Smooth muscle cell (in vitro differentiated cells): ENCODE data around the gene PLOD3. TPM values are rescaled to one million over a fixed set of nuclear protein-coding genes. Genes with fewer than 3 reads are reported as not detected.

ENCODE experiments used
- DNase-seq: peaks from one replicate; lab custom pipeline; 2025; ENCODE audit not compliant: unreplicated experiment; lab: John Stamatoyannopoulos, UW
- H2AFZ ChIP-seq: fragments of 200-600 bp; sonication (generic); 2 replicates; pipeline ENCODE4 v1.6.0; 2016; ENCODE audit warnings: antibody characterized with exemption, low read depth, mild to moderate bottlenecking
- H3F3A ChIP-seq: fragments of 200-600 bp; sonication (generic); 2 replicates; pipeline ENCODE4 v1.6.0; 2017; ENCODE audit warnings: antibody characterized with exemption, low read depth
- H3K27ac ChIP-seq: fragments of 200-600 bp; sonication (generic); 2 replicates; pipeline ENCODE4 v1.5.1; 2016; ENCODE audit warnings: low read depth, mild to moderate bottlenecking
- H3K27me3 ChIP-seq: fragments of 200-600 bp; sonication (generic); 2 replicates; pipeline ENCODE4 v1.6.1; 2016; ENCODE audit warnings: low read depth, mild to moderate bottlenecking
- H3K36me3 ChIP-seq: fragments of 200-600 bp; sonication (generic); 2 replicates; pipeline ENCODE4 v1.5.1; 2016; ENCODE audit warnings: low read depth
- H3K4me1 ChIP-seq: fragments of 200-600 bp; sonication (generic); 2 replicates; pipeline ENCODE4 v1.5.1; 2016; ENCODE audit warnings: low read depth
- H3K4me2 ChIP-seq: fragments of 200-600 bp; sonication (generic); 2 replicates; pipeline ENCODE4 v1.6.0; 2016; ENCODE audit warnings: mild to moderate bottlenecking
- H3K4me3 ChIP-seq: fragments of 200-600 bp; sonication (generic); 2 replicates; pipeline ENCODE4 v1.5.1; 2016; ENCODE audit warnings: mild to moderate bottlenecking
- H3K79me2 ChIP-seq: fragments of 200-600 bp; sonication (generic); 2 replicates; pipeline ENCODE4 v1.6.0; 2016; ENCODE audit warnings: low read depth, mild to moderate bottlenecking
- H3K9ac ChIP-seq: fragments of 200-600 bp; sonication (generic); 2 replicates; pipeline ENCODE4 v1.6.0; 2016; ENCODE audit warnings: low read depth
- H3K9me3 ChIP-seq: fragments of 200-600 bp; sonication (generic); replicated peaks from 2 replicates; pipeline ENCODE4 v1.5.1; 2016; ENCODE audit warnings: low read depth
- H4K20me1 ChIP-seq: fragments of 200-600 bp; sonication (generic); 2 replicates; pipeline ENCODE4 v1.6.0; 2016; ENCODE audit warnings: low read depth
- WGBS: methylation state at CpG from one replicate; pipeline ENCODE4 v1.1.7; 2016; ENCODE audit warnings: low lambda C conversion rate; 5-methylcytosine and 5-hydroxymethylcytosine counted together
- polyA plus RNA-seq: library from polyadenylated mRNA; unstranded; fragments of >200 nt; fragmentation: Nextera tagmentation; extraction: Ambion mirVana; gene quantifications from 2 replicates; pipeline ENCODE4 v1.2.1, GENCODE V29; 2016
- total RNA-seq: library from RNA; depleted of rRNA; stranded (reverse); fragments of >200 nt; gene quantifications from 2 replicates; pipeline ENCODE4 v1.2.3, GENCODE V29; 2014
- TF ChIP-seq, protein P1 (sequence below): fragments of 200-600 bp; sonication (generic); IDR thresholded peaks from 2 replicates; pipeline ENCODE4 v1.5.1; 2017; ENCODE audit warnings: borderline replicate concordance, mild to moderate bottlenecking, antibody characterized with exemption; ENCODE audit not compliant: insufficient read depth, poor library complexity, severe bottlenecking

Gene PLOD3
- total and polyA plus RNA-seq, 2 experiments from 2014 or later = 58.4 to 168 TPM

DNA sequence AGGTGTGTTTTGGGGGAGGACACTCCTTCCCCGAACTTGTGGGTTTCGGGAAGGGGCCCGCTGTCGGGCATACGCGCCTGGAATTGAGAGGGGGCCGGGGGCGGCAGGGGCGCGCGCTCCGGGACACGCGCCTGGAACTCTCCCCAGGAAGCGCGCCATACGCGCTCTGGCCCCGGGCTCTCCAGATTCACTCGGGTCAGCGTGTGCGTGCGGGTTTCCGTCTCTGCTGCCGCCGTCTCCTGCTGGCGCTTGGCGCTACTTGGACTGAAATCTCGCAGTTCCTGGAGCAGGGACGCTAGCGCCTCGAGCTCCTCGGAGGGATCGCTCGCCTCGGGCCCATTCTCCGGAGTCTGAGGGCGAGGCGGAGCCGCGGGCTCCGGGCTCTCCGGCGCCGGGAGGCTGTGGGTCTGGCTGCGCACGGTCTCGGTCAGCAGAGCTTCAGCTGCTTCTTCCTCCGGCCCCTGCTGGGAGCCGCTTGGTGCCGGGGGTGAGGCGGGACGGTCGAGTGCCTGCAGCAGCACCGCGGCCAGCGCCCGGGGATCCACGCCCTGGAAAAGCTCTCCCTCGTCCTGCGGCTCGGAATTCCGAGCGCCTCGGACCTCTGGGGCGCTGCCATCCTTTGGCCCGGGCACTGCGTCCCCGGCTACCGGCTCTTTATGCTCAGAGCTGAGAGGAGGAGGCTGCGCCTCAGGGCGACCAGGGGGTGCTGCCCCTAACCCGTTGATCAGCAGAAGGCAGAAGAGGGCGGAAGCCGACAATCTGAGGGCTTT, 53.1 kb downstream of the PLOD3 start:
- Histone ChIP-seq H2AFZ (no peak overlapping the region), H3K4me2 (peak overlapping the region; percentile 81), H3K36me3 (no peaks in the 10 kb centered on the region), H3K9me3 (no peaks in the 10 kb centered on the region), H4K20me1 (peaks cover 54% of the 10 kb centered on the region), H3K4me1 (peaks cover 38% of the 10 kb centered on the region), H3K27ac (no peak overlapping the region), H3K79me2 (no peaks in the 10 kb centered on the region), H3F3A (peaks cover 13% of the 10 kb centered on the region), H3K9ac (no peak overlapping the region), H3K27me3 (peaks cover 51% of the 10 kb centered on the region), H3K4me3 (peak overlapping the region; percentile 38)
- peak; percentile 53 for DNase-seq
- 3% methylated on average over 68 of the region's 75 CpGs for WGBS
- TF ChIP-seq, protein P1, sequence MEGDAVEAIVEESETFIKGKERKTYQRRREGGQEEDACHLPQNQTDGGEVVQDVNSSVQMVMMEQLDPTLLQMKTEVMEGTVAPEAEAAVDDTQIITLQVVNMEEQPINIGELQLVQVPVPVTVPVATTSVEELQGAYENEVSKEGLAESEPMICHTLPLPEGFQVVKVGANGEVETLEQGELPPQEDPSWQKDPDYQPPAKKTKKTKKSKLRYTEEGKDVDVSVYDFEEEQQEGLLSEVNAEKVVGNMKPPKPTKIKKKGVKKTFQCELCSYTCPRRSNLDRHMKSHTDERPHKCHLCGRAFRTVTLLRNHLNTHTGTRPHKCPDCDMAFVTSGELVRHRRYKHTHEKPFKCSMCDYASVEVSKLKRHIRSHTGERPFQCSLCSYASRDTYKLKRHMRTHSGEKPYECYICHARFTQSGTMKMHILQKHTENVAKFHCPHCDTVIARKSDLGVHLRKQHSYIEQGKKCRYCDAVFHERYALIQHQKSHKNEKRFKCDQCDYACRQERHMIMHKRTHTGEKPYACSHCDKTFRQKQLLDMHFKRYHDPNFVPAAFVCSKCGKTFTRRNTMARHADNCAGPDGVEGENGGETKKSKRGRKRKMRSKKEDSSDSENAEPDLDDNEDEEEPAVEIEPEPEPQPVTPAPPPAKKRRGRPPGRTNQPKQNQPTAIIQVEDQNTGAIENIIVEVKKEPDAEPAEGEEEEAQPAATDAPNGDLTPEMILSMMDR = no peak

DNA sequence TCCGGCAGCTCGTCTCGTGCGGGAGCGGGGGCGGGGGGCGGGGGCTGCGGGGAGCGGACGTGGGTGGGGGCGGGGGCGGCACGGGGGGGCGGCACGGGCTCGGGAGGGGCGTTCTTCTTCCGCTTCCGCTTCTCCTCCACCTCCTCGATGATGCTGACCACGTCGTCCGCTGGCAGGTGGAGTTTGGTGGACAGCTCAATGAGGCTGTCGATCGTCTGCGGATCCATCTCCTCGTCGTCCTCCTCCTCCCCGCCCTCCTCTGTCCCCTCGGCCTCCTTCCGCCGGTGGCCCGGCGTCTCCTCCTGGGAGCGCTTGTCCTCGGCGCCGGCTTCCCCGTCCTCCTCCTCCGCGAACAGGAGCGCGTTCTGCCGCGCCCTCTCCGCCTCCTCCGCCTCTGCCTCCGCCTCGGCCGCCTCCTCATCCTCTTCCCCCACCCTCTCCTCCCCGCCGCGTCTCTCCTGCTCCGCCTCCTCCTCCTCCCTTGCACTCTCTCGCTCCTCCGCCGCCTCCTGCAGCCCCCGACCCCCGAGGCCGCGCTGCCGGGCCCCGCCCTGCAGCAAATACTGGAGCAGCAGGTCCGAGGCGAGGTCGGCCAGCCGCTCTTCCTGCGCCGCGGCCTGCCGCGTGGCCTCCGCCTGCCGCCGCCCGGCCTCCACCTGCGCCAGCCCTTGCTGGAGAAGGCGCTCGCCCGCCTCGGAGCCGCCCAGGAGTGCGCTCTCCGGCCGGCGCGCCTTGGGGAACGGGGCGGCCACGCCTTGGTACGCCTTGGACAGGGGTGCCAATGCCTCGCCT, 53.9 kb downstream of the PLOD3 start:
- H3K27me3 ChIP-seq = peaks cover 49% of the 10 kb centered on the region
- no peak for DNase-seq

DNA sequence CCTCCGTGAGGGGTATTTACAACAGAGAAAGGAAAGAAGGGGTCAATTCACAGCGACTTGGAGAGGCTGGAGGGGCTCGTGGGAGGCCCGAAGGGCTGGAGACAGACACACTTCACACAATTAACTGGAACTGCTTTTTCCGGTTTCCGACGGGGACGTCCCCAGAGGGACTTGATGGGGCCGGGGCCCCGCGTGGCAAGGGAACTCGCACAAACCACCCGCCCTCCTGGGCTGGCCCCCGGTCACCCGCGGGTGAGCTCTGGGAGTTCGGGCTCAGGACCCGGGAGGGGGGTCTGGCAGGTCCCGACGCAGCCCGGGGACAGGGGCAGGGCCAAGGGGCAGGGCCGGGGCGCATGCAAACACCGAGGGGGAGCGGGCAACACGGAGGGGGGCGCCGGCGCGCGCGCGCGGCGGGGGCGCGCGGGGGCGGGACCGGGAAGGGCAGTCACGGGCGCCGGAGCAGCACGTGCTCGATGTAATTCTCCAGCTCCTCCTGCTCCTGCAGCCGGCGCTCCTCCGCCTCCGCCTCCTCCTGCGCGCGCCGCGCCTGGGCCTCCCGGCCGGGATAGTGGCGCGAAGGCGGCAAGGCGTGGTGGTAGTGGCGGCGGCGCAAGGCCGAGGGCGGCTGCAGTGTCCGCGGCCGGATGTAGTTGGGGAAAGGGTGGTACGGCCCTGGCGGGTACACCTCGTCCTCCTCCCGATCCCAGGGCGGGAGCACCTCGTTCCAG, 54.7 kb downstream of the PLOD3 start:
- Histone ChIP-seq H3K4me3 (peak overlapping the region; percentile 38), H3K9me3 (no peaks in the 10 kb centered on the region), H3F3A (peaks cover 8% of the 10 kb centered on the region), H3K4me2 (peak overlapping the region; percentile 81), H3K27me3 (peaks cover 41% of the 10 kb centered on the region), H3K79me2 (no peaks in the 10 kb centered on the region), H4K20me1 (peaks cover 70% of the 10 kb centered on the region), H3K4me1 (peaks cover 38% of the 10 kb centered on the region), H3K9ac (no peak overlapping the region), H3K27ac (peak overlapping the region; percentile 31), H2AFZ (no peak overlapping the region), H3K36me3 (no peaks in the 10 kb centered on the region)
- TF ChIP-seq, protein P1 = no peak
- WGBS = 1% methylated on average over 40 of the region's 74 CpGs
- DNase-seq = no peak

More for the DNA sequence above, 53.9 kb downstream of the PLOD3 start:
- WGBS = 0% methylated on average over 49 of the region's 92 CpGs
- Histone ChIP-seq H3K4me2 (peak overlapping the region; percentile 81), H3K9ac (no peak overlapping the region), H3K9me3 (no peaks in the 10 kb centered on the region), H3K27ac (no peak overlapping the region), H3K79me2 (no peaks in the 10 kb centered on the region), H4K20me1 (peaks cover 62% of the 10 kb centered on the region), H3K4me1 (peaks cover 38% of the 10 kb centered on the region), H2AFZ (no peak overlapping the region), H3K4me3 (peak overlapping the region; percentile 38), H3K36me3 (no peaks in the 10 kb centered on the region), H3F3A (peaks cover 13% of the 10 kb centered on the region)
- TF ChIP-seq, protein P1 = no peak
